Activated naive CD4-positive, alpha-beta T cell treated with anti-CD3 and anti-CD28 coated beads, Interleukin-2, amount 50 U/mL, for 16 hours (primary cell): ENCODE data around the gene LNX2.

Source experiments
- DNase-seq: peaks from one replicate; pipeline ENCODE4 v3.0.0-alpha.2; 2020

Gene LNX2

DNA sequence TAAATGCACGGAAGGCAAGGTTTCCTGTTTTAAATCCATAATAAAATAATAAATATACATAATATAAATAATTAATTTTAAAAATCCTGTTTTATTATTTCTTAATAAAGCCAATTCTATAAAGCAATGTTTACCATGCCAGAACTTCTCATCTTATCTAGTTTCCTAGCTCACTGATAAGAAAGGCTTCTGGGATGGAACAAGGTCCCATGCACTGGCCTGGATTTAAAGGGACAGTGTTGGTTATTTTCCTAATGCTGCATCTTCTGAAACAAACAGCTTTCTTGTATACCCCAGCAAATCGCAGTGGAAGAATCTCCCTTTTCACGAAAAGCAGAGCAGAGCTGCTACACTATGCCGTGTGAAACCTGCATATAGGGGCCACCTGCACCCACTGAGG lies 68.8 kb downstream of the LNX2 start:
- no peak for DNase-seq

DNA sequence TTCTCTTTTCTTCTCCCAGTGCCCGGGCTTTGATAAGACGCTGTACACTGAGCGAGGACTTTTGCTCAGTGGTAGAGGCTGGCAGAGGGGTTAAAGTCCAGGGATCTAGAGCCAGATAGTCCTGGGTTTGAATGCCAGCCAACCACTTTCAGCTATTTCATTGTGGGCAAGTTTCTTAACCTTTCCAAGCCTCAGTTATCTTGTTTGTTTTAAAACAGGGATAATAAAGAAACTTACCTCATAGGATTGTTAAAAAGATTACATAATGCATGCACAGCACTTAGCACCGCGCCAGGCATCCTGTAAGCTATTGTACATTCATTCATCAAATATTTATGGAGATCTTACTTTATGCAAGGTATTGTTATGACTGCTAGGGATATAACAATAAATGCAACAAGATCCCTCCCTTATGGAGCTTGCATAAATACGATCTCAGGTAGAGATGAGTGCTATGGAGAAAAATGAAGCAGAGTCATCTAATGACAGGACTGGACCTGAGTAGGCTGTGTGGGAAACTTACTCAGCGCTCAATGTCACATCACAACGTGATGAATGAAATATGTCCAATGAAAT lies 70.8 kb downstream of the LNX2 start:
- DNase-seq: no peak

DNA sequence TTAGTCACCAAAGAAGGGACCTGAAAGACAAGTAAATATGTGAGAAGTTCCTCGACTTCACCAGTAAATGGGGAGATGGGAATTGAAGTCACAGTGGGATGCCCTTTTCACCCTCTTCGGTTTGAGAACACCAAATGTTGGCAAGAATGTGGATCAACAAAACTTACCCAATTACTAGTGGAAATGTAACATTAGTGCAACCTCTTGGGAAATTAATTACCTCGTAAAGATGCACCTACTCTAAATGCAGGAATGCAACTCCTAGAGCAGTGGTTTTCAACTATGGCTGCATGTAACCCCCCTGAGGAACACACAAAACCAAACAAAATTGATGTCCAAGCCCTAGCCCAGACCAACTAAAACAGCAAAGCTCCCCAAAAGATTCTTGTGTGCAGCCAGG lies 78.1 kb downstream of the LNX2 start:
- no peak for DNase-seq

DNA sequence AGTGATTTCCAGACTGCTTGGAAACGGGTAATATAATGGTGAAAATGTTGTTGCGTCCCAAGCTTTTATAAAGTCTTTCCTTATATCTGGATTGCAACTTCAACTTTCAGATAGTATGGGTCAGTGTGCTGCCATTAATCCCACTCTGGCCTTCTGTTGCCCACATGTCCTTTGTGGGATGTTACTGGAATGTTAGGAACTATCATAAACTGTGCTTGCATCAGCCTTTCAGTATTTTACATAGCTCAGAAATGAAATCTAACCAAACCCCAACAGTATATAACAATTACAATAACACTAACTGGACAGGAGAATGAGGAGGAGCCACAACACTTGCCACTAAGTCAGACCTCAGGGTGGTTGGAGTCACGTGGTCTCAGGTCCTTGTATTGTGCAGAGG lies 78.9 kb downstream of the LNX2 start:
- no peak for DNase-seq

DNA sequence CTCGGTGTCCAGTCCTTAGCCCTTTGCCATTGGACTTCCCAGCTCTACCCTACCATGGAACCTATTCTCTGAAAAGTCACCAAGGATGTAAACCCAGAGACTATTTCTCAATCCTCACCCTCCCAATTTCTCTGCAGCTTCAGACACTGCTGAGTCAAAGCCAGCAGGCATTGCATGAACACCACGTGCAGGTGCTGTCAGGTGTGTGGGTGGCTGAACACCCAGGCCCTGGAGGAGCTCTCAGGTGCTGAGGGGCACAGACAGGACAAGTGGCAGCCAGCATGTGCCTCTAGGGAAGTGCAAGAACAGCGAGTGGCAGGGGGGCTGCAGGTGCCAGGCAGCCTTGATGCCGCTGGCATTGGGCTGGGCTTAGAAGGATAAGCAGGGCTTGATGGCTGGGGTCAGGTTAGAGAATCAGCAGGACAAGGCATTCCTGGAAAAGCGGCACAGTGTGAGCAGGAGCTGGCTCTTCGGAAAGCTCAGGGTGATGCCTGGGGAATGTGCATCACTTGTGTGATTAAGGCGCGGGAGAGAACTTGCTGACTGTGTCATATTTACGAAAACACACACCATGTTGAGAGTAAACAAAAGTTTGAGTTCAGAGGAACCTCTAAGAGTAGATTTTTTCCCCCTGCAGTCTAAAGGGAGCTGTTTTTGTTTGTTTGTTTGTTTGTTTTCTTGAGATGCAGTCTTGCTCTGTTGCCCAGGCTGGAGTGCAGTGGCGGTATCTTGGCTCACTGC lies 83.8 kb downstream of the LNX2 start:
- DNase-seq: no peak

- DNase-seq: no peak
These were observed 84.8 kb downstream of the LNX2 start for GRCh38 chr13:27535546-27535945.

GRCh38 chr13:27534981-27535380 lies 85.3 kb downstream of the LNX2 start:
- no peak for DNase-seq

DNA sequence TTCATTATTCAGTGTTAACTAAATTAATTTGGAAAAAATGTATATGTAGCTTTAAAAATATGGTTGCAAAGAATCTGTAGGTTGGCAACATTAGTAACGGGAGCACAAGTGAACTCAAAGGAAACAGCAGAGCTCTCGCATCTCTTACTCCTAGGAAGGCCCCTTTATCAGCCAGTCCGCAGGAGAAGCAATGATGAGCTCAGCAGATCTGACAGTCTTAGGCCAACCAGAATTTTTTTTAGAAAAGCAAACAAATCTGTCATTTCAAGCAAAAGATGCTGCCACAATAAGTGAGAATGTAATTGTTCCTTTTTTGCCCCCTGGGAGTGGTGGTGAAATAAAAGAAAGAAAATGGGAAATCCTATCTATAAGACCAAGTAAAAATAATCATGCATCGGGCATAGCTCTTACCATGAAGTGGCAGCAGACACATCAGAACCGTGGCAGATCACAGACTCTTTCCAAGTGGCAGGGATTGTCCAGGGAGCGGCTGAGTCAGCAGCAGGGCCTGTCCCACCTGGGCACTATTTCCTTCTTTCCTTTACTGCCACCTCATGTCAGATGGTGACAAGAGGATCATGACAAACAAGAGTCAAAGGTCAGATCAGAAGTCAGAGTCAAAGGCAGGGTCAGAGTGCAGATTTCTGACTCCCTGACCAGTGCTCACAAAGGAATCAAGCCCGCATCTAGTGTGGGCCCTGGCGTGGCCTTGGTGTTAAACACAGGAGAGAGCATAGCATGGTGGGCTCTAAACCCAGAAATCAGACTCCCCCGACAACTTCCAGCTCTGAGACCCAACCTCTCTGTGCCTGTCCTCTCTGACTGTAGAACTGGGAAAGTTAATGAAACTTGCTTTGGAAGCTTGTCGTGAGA lies 86.0 kb downstream of the LNX2 start:
- no peak for DNase-seq

- DNase-seq: peak; percentile 34
These were observed 87.1 kb downstream of the LNX2 start for GRCh38 chr13:27533155-27533643.

DNA sequence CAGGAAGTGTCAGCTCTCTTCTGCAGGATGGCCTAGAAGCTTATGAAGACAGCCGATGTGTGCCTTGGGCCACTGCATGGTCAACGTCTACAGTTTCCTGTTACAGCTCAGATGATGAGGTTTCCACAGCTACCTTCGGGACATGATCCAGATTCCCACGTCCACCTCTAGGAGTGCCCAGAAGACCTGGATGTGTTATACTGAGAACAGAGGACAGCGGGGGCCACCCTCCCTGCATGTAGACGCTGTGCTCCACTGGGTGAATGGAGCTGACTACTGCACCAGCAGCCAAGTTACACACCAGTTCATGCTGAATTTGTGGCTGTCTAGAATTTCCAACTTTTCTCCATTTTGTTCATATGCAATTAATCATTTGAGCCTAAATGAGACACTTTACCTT lies 91.4 kb downstream of the LNX2 start:
- no peak for DNase-seq

GRCh38 chr13:27526516-27526915 lies 93.8 kb downstream of the LNX2 start:
- no peak for DNase-seq

DNA sequence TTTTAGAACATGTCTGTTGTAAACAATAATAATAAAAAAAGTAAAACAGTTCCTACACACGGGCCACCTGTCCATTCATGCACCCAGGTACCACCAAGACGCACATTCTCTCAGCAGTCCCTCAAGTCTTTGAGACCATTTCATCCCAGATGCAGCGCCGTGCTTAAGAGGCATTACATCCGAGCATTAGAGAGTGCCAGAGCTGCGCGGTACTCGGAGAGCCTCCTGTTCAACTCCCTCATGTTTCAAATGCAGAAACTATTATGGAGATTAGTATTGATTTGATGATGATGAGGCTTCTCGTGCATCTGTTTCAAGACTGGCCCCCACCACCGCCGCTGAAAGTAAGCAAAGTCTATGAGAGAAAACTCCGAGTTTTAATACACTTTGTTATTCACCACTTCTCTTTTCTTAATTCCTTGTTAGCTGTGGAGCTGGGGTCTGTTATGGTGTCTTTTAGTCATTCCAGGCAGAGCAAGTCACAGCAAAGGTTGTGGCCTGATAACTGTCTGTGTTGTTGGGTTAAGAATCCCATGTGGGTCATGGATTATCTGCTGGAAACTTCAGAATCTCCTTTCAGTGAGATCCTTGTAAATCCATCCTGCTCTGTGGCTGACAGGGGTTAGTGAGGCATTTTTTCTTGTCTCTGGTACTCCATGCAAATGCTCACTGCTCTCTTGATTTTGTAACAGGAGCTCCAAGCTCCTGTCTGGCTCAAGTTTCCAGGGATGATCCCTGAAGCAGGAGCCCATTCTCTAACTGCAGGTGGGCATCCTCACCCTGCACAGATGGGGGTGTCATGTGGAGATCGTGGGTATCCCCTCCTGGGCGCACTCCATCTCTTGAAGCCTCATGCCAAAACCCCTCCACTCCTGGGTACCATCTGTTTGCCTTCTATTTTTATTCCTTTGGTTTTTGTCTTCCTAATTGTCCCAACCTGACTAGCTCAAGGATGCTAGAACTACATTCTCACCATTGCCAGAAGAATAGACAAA lies 95.1 kb downstream of the LNX2 start:
- DNase-seq: no peak

GRCh38 chr13:27523346-27524073 lies 96.8 kb downstream of the LNX2 start:
- no peak for DNase-seq

DNA sequence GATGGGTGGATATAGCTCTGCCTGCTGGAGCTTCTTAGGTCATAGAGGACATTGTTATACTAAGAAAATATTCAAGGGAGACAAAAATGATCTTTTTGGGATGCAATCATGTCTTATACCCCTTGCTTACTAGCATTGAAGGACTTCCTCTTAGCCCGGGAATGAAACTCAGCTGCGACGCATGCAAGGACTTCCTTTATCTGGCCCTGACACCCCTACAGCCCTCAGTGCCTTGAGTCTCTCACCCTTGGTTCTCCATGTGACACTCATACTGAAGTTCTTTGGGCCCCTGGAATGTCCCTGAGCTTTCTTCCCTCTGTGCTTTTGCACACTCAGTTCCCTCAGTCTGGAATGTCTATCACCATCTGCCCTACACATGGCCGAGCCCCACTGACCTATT lies 97.5 kb downstream of the LNX2 start:
- DNase-seq: no peak

GRCh38 chr13:27516103-27516502 lies 104.2 kb downstream of the LNX2 start:
- DNase-seq: no peak

GRCh38 chr13:27510082-27510481 lies 110.2 kb downstream of the LNX2 start:
- DNase-seq: no peak

- DNase-seq: no peak
These were observed 111.5 kb downstream of the LNX2 start for GRCh38 chr13:27508802-27509201.

- DNase-seq: no peak
These were observed 114.5 kb downstream of the LNX2 start for GRCh38 chr13:27505792-27506191.

DNA sequence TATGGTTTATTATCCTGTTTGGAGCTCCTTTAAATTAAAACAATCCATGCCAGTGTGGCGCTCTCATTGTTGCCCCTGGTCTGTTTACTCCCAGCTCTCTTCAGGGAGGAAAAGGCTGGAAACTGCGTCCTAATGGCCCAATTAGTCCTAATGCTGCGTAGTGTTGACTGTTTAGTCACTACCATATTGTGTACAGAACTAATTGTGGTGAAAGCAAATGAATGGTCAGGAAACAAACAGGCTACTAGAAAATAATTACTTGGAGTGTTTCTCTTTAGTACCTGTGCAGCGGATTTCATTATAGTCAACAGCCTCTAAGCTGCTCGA lies 115.5 kb downstream of the LNX2 start:
- no peak for DNase-seq

- no peak for DNase-seq
These were observed 116.0 kb downstream of the LNX2 start for GRCh38 chr13:27504128-27504867.
